GM21786 (cell line): ENCODE measurements around the gene DOK3.

Experiments used
- ATAC-seq: cut with Tn5 transposase; IDR thresholded peaks from one replicate; pipeline ENCODE4 v1.9.1; 2021; ENCODE audit not compliant: unreplicated experiment

DOK3 gene

DNA sequence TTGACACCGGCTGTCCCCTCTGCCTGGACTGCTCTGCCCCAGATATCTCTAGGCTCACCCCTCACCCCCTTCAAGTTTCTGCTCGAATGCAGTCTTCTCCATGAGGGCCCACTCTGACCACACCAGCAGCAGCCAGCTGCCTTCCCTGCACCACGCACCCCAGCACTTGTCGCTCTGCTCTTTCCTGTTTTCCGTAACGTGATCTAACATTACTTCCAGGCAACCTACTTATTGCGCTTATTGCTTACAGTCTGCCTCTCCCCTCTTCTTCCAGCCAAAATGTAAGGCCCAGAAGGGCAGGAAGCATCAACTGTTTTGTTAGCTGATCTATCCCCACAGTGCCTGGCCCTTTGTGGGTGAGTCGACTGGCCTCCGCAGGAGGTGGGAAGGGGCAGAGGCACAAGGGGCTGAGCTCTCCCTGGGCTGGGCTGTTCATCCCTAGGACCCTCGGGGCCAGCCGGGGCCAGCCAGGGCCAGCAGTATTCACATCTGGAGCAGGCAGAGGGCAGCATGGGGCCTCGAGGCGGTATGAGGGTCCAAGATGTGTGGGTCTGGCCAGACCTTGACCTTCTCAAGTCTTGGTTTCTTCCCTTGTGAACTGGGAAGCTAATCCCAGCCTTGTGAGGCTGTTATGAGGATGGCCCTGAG lies 24.6 kb downstream of the DOK3 start:
- no peak for ATAC-seq

DNA sequence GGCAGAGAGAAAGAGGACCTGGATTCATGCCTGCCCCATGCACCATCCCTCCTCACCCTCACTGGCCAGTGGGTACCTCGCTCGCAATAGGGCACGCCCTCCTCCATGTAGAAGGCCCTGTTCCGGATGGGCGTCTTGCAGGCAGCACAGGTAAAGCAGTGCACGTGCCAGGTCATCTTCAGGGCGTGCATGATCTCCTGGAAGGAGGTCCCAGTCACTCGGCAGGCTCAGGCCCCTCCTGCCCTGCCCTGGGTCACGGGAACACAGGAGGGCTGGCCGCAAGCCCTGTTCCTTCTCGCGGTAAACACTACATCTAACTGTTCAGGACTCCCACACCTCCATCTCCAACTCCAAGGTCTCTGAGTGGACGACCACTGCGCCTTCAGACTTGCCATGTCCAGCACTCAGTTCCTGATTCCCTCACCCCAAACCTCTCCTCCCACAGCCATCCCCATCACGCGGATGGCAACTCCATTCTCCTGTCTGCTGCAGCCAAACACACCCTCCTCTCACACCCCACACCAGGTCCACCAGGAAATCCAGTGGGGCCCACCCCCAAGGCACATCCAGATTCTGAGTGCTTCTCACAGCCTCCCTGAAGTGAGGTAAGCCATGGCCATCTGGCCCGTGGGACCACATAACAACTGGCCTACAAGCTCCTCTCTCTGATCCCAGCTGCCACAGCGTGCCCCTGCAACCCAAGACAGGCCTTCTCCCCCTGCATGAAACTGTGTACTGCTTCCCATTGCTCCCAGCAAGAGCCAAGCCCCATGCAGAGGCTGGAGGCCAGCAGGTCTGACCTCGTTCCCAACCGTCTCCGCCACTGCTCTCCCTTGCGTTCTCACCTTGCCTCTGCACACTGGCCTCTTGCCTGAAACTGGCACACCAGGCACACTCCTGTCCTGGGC lies 25.4 kb downstream of the DOK3 start:
- no peak for ATAC-seq

DNA sequence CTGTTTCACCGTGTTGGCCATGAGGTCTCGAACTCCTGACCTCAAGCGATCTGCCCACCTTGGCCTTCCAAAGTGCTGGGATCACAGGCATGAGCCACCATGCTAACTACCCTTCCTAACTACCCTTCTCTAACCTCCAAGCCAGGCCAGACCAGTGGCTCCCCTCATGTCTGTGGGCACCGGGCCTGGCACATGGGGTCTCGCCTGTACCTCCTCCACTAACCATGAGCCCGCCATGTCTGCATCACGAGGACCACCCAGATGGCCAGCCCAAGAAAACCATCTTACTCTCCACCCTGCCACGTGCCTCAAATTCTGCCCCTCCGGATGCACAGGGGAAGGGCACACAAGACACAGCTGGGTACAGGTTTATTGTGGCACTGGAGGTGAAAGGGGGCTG lies 26.6 kb downstream of the DOK3 start:
- no peak for ATAC-seq

DNA sequence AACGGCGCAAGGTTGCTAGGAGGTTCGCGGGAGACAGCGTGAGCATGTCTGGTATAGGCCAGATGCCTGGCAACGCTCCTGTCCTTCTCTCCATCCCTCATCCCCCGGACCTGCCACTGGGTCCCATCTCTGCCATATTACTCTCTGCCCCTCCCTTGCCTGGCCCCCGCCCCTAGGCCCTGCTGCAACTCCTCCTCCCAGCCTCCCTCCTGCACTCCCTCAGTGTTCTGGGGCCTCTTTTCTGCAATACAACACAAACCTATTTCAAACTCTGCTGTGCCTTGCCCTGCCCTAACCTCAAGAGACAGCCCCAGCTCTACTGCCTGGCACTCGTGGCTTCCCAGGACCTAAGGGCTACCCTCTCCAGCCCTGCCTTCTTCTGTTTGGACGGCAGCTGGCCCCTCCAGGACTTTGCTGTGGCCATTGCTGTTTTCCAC lies 27.2 kb downstream of the DOK3 start:
- ATAC-seq: no peak

DNA sequence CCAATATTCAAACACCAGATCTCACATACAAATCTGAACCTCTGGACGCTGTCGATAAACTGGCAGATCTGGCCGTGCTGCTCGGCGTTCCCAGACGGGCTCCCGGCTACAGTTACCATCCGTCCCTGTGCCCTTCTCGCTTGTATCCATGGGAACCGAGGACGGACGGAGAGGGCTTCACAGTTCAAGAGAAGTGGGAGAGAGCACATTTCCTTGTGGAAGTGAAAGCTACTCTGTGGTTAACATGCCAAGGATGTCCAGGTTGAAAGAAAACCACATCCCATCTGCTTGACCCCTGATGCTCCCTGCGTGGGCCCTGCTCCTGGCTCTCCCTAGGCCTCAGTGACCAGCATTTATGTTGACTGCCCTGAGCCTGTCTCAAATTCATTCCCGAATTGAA lies 29.9 kb downstream of the DOK3 start:
- ATAC-seq: no peak

DNA sequence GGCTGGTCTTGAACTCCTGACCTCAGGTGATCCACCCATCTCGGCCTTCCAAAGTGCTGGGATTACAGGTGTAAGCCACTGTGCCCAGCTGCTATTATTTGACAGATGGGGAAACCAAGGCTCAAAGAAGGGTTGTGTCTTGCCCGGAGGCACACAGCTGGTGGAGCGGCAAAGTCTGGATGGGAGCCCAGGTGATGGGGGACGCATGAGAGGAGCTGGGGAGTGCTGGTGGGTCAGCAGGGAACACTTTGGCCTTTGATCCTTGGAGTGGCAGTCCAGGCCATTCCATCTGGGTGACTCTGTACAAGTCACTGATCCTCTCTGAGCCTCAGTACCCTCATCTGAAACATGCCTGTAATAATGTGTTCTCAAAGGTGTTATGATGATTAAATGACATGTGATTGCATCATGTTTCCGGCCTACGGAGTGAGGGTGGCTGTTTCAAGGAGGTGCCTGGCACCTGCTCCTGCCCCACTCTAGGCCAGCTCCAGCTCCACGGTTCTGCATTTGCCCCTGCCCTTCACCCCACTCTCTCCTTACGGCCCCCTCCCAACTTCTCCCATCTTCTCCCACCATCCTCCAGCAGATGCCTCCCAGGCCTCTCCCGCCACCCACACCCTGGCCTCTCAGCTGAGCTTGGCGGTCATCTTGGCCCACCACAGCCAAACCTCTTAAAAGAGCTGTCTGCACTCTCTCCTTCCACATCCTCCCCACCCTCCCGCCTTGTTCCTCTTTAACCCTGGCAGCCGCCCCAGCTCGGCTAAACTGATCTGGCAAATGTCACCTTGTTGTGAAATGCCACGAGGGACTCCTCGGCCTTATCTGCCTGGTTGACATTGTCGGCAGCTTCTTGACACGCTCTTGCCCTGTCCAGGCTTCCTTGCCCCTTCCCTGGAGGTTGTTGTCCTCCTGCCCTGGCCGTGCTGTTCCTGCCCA lies 30.6 kb downstream of the DOK3 start:
- no peak for ATAC-seq

DNA sequence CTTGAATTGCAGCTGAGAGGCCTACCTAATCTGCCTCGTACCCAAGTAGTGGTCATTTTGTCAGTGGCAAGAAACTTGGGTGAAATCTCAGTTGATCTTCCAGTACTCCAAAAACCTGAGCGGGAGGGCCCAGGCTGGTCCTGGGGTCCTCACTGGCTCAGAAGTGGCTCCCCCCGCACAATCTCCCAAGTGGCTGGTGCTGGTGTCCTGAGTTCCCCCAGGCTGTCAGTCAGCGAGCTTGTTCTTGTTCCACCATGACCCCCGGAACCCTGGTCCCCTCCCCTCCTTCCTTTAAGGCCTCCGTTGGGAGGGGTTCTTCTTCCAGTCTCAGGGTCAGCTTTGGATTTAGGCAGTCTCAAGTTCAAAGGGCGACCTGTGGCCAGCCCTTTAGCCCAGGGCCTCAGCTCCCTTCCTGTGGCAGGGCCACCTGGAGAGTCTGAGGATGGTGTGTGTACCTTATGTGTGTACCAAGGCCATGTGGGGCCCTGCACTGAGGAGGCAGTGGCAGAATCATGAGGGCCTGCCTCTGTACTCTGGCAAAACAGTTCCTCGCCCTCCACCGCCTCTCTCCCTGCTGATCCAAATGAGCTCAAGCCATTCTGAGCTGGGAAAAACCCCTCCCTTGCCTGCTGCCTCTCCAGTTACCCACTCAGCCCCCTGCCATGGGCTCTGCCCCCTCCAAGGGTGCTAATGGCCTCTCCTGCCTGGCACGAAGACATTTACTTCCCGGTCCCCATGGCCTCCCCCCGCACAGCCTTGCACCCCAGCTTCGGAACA lies 31.7 kb downstream of the DOK3 start:
- ATAC-seq: no peak

DNA sequence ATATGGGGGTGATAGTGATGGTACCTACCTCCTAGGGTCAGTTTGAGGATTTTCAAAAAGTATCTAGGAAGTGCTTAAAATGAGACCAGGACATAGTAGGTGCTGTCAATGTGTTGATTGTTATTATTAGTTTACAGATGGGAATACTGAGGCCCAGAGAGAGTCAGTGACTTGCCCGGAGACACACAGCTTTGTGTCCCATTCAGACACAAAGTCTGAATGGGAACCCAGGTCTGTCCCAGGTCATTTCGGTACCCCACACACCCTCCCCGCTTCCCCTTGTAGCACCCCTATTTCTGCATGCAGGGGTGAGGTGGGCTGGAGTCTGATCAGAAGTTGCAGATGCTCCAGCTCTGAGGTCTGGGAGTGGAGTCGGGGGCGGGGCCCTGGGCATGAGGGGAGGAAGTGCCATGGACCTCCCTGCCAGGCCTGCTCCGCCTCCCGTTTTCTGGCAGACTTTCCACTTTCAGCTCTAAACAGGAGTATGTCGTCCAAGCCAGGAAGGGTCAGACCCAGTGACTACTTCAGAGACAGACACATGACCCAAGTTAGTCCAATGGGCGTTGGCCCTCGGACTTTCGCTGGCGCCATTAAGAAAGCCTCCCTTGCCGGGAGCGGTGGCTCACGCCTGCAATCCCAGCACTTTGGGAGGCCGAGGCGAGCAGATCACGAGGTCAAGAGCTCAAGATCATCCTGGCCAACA lies 32.9 kb downstream of the DOK3 start:
- no peak for ATAC-seq

DNA sequence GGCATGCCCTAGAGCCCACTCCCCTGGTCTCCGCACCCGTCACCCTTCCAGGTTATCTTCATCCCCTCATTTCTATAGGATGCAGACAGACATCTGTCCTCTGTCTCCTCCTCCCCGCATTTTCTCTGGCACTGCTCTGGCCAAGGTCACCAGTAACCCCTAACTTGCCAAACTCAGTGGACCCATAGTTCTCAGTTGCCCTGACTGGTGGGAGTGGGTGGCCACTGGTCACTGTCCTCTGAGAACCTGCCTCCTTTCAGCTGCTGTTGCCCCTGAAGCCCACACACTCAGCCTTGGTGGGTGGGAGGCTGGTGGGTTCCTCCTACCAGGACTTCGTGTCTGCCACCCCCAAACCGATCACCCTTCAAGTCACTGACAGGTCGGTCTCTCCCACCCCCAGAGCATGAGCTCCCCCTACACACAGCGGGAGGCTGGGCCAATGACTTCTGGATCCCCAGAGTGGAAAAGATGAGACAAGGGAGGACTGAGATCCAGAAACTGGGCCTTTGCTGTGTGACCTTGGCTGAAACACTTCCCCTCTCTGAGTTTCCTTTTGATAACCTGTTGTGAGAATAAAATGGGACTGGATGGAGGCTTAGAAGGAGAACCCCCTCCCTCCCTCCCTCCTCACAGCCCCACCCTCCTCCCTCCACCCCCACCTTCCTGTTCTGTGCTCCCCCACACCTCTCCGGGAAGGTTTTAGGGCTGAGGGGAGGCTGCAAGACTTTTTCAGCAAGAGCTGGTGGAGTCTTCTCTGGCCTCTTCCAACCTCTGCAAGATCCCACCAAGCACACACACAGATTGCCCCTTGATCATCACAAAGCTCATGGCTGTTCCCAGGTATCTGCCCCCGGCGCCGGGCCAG lies 33.8 kb downstream of the DOK3 start:
- ATAC-seq: no peak

DNA sequence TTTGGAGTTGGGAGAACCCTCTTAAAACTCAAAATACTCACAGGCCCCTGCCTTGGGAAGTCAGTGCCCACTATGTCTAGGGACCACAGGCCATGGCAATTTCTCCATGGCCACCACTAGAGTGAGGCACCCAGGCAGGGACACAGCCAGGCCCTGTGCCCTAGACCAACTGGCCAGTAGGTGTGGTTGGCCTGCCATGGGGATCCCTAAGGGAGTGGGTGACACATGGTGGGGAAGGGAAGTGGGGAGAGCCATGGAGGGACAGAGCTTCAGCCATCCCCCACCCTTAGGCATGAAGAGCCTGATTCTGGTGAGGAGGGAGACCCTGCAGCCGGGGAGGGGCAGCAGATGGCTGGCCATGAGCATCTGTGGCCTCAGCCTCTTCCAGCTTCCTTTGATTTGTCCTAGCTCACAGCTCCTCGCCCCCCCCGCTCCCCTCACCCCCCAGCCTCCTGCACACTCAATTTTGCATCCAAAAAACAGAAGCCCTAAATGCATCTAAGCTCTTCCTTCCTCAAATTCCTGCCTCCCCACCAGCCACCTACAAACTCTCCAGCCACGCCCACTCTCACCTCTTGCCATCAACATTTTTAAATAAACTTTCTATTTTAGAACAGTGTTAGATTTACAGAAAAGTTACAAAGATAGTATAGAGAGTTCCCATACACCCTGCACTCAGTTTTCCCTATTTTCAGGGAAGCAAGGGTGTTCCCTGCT lies 34.6 kb downstream of the DOK3 start:
- no peak for ATAC-seq

DNA sequence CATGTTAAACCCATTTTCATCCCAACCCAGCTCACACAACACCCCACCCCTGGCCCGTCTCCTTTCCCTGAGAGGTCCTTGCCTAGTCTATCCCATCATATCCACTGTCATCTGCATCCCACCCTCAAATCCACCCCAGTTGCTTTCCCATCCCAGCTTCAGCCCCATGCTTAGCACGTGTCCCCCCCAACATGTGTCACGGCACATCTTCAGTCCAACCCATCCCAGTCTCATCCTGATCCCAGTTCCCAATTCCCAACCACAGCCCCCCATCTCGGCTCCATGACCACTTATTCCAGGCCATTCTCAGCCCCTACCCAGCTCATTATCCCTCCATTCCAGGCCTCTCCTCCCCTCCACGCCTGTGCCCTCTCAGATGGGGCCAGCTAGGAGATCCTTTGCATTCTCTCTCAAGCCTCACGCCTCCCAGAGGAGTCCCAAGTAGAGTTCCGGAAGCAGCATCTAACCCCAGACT lies 35.6 kb downstream of the DOK3 start:
- no peak for ATAC-seq

DNA sequence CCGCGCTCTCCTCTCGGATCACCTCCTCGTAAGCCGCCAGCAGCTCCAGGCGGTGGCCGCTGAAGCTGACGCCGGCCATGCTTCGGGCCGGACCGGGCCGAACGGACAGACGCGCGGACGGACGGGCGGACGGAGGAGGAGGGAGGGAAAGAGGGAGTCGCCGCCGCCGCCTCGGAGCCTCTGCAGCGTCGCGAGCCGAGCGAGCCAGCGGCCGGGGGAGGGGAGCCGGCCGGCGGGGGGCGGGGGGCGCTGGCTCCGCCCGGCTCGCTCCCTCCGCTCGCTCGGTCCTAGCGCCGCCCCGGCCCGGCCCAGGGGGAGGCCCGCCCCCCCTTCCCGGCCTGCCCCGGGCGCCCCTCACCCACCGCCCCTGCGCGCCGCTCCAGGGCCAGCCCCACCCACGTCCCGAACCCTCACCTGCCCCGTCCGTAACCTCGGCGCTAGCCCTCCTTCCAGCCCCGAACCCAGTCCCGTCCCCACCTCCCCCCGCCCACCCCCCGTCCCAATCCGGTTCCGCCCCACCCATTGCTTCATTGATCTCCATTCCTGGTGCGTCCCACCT lies 36.1 kb downstream of the DOK3 start, which contains the start of gene DBN1:
Gene DBN1 (minus strand): TSS at position 192 of the 559 bp plus-strand sequence. CDS start 113 bp downstream, at position 79.
- ATAC-seq: no peak

DNA sequence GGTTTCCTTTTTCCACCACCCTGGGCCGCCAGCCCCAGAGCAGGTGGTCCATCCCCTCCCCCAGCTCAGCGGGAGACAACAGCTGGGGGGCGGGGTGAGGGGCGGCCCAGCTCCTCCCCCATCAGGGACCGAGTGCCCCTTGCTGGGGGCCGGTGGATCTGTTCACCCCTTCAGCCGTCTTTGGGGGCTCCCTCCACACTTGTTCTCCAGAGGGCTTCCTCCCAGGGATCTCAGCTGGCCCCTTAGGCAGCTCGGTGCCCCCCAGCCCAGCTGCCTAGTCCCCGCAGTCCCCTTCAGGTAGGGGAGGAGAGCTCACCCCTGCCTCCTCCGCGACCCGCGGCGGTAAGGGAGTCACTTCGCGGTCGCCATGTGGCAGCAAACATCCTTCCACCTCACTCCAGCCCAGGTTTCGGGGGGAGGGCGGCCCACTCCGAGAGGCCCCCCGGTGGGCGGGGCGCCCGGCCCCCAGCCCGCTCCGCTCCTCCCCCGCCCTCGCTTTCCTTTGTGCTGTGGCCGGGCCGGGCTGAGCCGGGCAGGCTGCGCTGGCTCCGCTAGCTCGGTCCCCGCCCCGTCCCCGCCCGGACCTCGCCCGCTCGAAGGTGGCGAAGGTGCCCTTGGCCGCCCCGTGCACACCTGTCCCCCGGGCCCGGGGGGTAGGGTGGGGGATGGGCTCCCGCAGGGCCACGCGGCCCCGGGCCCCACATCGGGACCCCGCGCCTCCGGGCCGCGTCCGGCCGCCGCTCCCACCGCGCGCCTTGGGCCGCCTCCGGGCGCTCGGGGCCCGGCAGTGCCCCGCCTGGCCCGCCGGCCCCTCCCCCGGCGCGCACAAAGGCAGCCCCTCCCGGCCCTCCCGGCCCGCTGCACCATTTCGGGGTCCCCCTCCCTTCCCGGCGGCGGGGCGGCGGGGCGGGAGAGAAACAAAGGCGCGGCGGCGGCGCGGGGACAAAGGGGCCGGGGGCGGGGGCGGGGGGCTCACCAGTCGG lies 36.9 kb downstream of the DOK3 start:
- no peak for ATAC-seq

DNA sequence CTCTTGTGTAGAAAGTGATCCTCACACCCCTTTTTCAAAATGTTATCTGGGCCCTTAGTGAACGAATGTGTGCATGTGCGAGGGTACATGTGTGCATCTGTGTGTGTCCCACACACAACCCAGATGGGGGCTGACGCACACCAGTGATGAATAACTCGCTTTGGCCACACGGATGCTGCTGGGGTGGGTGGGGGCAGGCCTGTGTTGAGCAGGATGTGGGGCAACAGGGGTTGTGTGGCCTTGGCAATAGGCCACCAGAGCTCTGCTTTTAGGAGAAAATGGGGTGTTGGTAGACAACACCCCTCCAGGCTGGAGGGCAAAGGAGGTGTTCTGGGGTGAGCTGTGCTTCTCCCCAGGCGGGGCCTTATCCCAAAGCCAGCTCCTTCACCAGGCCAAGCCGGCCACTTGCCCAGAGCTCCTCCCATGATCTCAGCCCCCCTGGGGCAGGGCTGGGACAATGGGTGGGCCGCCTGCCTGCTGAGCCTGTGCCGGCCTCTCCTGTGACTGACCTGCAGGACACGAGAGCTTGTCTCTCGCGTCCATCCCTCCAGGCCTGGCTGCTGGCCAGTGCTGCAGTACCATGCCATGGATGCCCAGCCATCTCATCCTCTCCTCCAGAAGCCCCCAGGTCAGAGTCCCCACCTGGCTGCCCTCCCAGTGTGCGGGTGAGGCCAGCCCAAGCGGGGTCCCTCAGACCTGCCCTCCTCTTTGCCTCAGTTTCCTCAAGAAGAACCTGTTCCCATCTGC lies 37.8 kb downstream of the DOK3 start:
- no peak for ATAC-seq

DNA sequence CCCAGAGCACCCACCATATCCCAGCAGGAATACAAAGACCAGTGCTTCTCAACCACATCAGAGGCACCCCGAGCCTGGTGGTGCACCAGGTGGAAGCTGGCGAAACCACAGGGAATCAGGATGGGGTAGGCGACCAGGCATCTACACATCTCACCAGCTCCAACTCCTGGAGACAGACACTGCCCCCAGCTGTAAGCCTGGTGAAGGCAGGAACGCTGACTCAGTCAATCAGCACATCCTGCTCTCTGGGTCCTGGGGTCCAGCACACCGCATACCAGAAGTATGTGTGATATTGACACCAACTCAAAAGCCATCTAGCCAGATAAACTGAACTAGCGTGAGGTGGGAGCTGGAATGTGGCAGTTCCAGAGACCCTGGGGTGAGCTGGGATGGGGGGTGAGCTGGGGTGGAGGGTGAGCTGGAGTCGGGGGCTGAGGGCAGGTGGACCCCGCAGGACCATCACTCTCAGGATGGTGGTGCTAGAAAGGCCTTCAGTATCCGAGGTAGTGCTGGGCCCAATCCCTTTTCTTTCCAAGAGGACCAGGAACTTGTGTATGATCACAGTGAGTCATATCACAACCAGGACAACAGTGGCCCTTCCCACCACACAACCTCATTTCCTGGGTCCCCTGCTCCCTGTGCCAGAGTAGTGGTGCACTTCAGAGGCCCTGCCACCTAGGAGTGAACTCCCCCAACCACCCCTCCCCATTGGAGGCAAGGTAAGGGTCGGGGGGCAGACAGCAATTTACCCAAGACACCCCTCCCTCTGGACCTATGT lies 38.7 kb downstream of the DOK3 start:
- no peak for ATAC-seq
